ENCODE measurements around the gene RPS2.
"Not testable (repeated sequence)": the region's sequence is repeated elsewhere in the genome, so short reads cannot be mapped to it uniquely, and the experiment has no call there.

The RPS2 gene

DNA sequence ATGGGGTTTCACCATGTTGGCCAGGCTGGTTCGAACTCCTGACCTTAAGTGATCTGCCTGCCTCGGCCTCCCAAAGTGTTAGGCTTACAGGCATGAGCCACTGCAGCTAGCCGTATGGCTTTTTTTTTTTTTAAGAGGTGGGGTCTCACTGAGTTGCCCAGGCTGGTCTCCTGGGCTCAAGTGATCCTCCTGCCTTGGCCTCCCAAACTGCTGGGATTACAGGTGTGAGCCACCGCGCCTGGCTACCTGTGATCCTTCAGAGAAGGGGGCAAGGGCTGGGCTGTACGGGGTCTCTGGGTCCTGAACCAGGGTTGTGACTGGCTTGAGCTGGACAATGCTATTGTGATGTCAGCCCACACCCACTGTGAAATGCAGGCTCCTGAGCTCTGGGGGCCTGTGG is 1.8 kb upstream of the RPS2 start, which contains the start of gene RNF151:
Gene RNF151 (plus strand): TSS at position 397 of the 400 bp plus-strand sequence. CDS start 26 bp downstream, outside the sequence.
- H3F3A ChIP-seq (ENCODE audit: low read depth), result peaks cover 3% of the 10 kb centered on the region; the same call in 1 of the 2 replicates
- peaks cover 24% of the 10 kb centered on the region for H4K20me1 ChIP-seq (ENCODE audit: insufficient read depth, low read length, poor library complexity, severe bottlenecking)
- peaks cover 9% of the 10 kb centered on the region for H3K27me3 ChIP-seq (ENCODE audit: insufficient read depth, low read length, poor library complexity, severe bottlenecking)
- H3K4me2 ChIP-seq (ENCODE audit: low read depth, low read length, poor library complexity, severe bottlenecking), result peak within 1 kb of the TSS; percentile 79
- no peak within 1 kb of the TSS for H2AFZ ChIP-seq (ENCODE audit: low read length)
- peaks cover 6% of the 10 kb centered on the region for H3K4me1 ChIP-seq (ENCODE audit: insufficient read depth, low read length, poor library complexity, severe bottlenecking)
- H3K9me3 ChIP-seq (ENCODE audit: insufficient read depth, low read depth, low read length), result no peaks in the 10 kb centered on the region
- peak within 1 kb of the TSS; percentile 93 for H3K9ac ChIP-seq (ENCODE audit: low read depth, low read length, poor library complexity, severe bottlenecking)
- H3K4me3 ChIP-seq (ENCODE audit: low read length, poor library complexity, severe bottlenecking), result peak within 1 kb of the TSS; percentile 85
- no peaks in the 10 kb centered on the region for H3K9me2 ChIP-seq (replicated peaks; ENCODE audit: low read depth, low read length)
- peaks cover 16% of the 10 kb centered on the region; the same call in 1 of the 2 replicates for H3K36me3 ChIP-seq (ENCODE audit: insufficient read depth, low read length)
- TF ChIP-seq EZH2phosphoT487 (IDR thresholded peaks at IDR 0.05; ENCODE audit: borderline replicate concordance) (no peak), CTCF (conservative IDR thresholded peaks at IDR 0.05; ENCODE audit: low read length) (no peak)
- H3K79me2 ChIP-seq (ENCODE audit: insufficient read depth, low read length), result peaks cover 43% of the 10 kb centered on the region

DNA sequence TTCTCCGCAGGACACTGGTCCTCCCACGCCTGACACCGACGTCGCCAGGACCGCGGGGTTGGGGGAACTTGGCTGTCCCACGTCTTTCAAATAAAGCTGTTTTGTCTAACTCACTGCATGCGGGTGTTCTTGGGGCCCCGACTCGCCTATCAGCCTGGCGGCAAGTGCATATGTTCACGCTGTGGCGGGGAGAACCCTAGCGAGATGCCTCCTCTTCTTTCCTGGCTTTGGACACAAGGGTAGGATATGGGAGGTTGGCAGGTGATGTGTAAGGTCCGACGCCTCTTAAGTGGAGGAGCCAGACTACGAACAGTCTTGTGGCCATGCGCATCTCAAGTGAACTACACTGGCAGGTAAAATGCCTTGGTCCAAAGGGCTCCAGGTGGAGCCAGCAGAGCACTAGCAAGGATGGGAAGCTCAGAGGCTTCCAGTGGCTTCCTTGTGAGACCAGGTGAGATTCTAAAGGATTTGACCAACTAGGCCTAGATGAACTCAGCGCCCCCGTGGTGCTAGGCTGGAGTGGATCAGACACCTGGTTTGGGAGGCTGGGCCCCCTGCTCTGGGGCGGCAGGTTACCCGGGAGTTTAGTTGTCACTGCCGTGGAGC is 873 bp upstream of the RPS2 start:
- Histone ChIP-seq H3K4me1 (ENCODE audit: insufficient read depth, low read length, poor library complexity, severe bottlenecking) (peaks cover 6% of the 10 kb centered on the region), H3K27me3 (ENCODE audit: insufficient read depth, low read length, poor library complexity, severe bottlenecking) (peaks cover 9% of the 10 kb centered on the region), H3F3A (ENCODE audit: low read depth) (peaks cover 7% of the 10 kb centered on the region; the same call in 1 of the 2 replicates), H3K4me2 (ENCODE audit: low read depth, low read length, poor library complexity, severe bottlenecking) (peak overlapping the region; percentile 79), H3K9ac (ENCODE audit: low read depth, low read length, poor library complexity, severe bottlenecking) (peak overlapping the region; percentile 93), H3K9me3 (ENCODE audit: insufficient read depth, low read depth, low read length) (no peaks in the 10 kb centered on the region), H4K20me1 (ENCODE audit: insufficient read depth, low read length, poor library complexity, severe bottlenecking) (peaks cover 26% of the 10 kb centered on the region), H3K36me3 (ENCODE audit: insufficient read depth, low read length) (peaks cover 16% of the 10 kb centered on the region; the same call in 1 of the 2 replicates), H3K9me2 (replicated peaks; ENCODE audit: low read depth, low read length) (no peaks in the 10 kb centered on the region), H3K79me2 (ENCODE audit: insufficient read depth, low read length) (peaks cover 44% of the 10 kb centered on the region), H3K4me3 (ENCODE audit: low read length, poor library complexity, severe bottlenecking) (peak overlapping the region; percentile 85), H2AFZ (ENCODE audit: low read length) (peak overlapping the region; percentile 81; the same call in 1 of the 2 replicates)
- TF ChIP-seq EZH2phosphoT487 (IDR thresholded peaks at IDR 0.05; ENCODE audit: borderline replicate concordance) (no peak), CTCF (conservative IDR thresholded peaks at IDR 0.05; ENCODE audit: low read length) (no peak)

DNA sequence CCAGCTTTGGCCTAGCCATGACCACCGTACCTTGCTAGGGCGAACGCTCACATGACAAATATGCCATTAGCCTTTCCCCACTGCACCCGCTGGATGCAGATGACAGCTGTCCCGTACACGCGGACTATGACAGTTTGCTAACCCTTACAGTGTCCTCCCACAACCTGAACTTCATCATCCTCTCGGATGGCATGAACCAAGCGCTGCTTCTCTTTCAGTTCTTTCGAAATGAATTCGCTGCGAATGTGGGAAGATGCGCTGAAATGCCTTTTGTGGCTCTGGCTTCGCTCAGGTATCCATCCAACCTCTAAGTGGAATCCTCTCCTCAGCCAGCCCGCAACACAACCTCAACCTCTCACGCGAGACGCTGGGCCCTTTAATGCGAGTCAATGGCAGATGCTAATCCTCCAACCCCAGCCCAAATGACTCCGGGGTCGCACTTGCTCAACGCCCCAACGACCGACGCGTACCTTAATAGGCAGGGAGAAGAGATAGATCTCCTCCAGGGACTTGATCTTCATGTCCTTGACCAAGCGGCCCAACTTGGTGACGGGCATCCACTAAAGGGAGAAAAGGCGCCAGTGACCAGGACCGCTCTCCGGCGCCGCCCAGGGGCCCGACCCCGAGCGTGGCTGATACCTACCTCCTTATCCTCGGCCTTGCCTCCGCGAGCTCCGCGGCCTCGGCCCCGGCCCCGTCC is 670 bp downstream of the RPS2 start:
- Histone ChIP-seq H3K4me2 (ENCODE audit: low read depth, low read length, poor library complexity, severe bottlenecking) (peak overlapping the region; percentile 76), H3K9me2 (replicated peaks; ENCODE audit: low read depth, low read length) (no peaks in the 10 kb centered on the region), H3K4me1 (ENCODE audit: insufficient read depth, low read length, poor library complexity, severe bottlenecking) (peaks cover 6% of the 10 kb centered on the region), H4K20me1 (ENCODE audit: insufficient read depth, low read length, poor library complexity, severe bottlenecking) (peaks cover 28% of the 10 kb centered on the region), H3K9me3 (ENCODE audit: insufficient read depth, low read depth, low read length) (no peaks in the 10 kb centered on the region), H3K9ac (ENCODE audit: low read depth, low read length, poor library complexity, severe bottlenecking) (peak overlapping the region; percentile 93), H3K27me3 (ENCODE audit: insufficient read depth, low read length, poor library complexity, severe bottlenecking) (peaks cover 9% of the 10 kb centered on the region), H3K36me3 (ENCODE audit: insufficient read depth, low read length) (peaks cover 16% of the 10 kb centered on the region; the same call in 1 of the 2 replicates), H3K4me3 (ENCODE audit: low read length, poor library complexity, severe bottlenecking) (peak overlapping the region; percentile 85), H3K79me2 (ENCODE audit: insufficient read depth, low read length) (peaks cover 54% of the 10 kb centered on the region), H2AFZ (ENCODE audit: low read length) (no peak overlapping the region), H3F3A (ENCODE audit: low read depth) (peaks cover 9% of the 10 kb centered on the region; the same call in 1 of the 2 replicates)
- TF ChIP-seq EZH2phosphoT487 (IDR thresholded peaks at IDR 0.05; ENCODE audit: borderline replicate concordance) (no peak), CTCF (conservative IDR thresholded peaks at IDR 0.05; ENCODE audit: low read length) (peak; percentile 30; the same call in 1 of the 2 replicates)

GRCh38 chr16:1962161-1963153 is 2.2 kb downstream of the RPS2 start:
- H3K27me3 ChIP-seq (ENCODE audit: insufficient read depth, low read length, poor library complexity, severe bottlenecking); H3K4me1 ChIP-seq (ENCODE audit: insufficient read depth, low read length, poor library complexity, severe bottlenecking); H3K9me3 ChIP-seq (ENCODE audit: insufficient read depth, low read depth, low read length); H3F3A ChIP-seq (ENCODE audit: low read depth); H3K9me2 ChIP-seq (replicated peaks; ENCODE audit: low read depth, low read length); H2AFZ ChIP-seq (ENCODE audit: low read length): not testable (repeated sequence)
- Histone ChIP-seq H4K20me1 (ENCODE audit: insufficient read depth, low read length, poor library complexity, severe bottlenecking) (peaks cover 28% of the 10 kb centered on the region), H3K9ac (ENCODE audit: low read depth, low read length, poor library complexity, severe bottlenecking) (peak overlapping the region; percentile 93), H3K4me2 (ENCODE audit: low read depth, low read length, poor library complexity, severe bottlenecking) (peak overlapping the region; percentile 76), H3K4me3 (ENCODE audit: low read length, poor library complexity, severe bottlenecking) (peak overlapping the region; percentile 85), H3K36me3 (ENCODE audit: insufficient read depth, low read length) (peaks cover 16% of the 10 kb centered on the region; the same call in 1 of the 2 replicates), H3K79me2 (ENCODE audit: insufficient read depth, low read length) (peaks cover 54% of the 10 kb centered on the region)
